ENCODE measurements around the gene FAM13A.
A peak's percentile ranks its signal among the peaks of the same experiment; 100 is the strongest.
"Not testable (repeated sequence)": the region's sequence is repeated elsewhere in the genome, so short reads cannot be mapped to it uniquely, and the experiment has no call there.

FAM13A gene

DNA sequence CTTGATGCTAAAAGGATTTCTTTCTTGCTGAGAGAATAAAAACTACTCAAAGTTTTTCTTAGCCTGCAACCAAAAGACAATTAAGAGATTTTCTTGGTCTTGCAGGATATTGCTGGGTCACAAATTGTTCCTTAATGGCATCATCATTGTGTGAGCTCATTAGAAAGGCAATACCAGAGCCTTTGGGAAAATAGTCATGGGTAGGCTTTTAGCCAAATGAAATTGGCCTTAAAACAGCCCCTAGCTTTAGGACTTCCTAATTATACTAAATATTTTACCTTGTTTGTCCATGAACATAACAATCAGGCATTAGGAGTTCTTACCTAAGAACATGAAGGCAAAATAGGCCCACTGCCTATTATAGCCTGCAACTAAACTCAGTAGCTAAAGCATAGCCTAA is 10.4 kb upstream of the FAM13A start:
- no peaks in the 10 kb centered on the region for H3K9me2 ChIP-seq (replicated peaks; ENCODE audit: insufficient read depth, low read length)
- no peak overlapping the region for H3K9ac ChIP-seq (ENCODE audit: low read length)
- H4K20me1 ChIP-seq (ENCODE audit: insufficient read depth, low read length), result no peaks in the 10 kb centered on the region
- no peak overlapping the region for H3K27ac ChIP-seq (ENCODE audit: low read length)
- H3K27me3 ChIP-seq (replicated peaks; ENCODE audit: insufficient read depth, low read length), result no peaks in the 10 kb centered on the region
- no peak overlapping the region for H3K4me3 ChIP-seq (ENCODE audit: low read length)
- H3K9me3 ChIP-seq (replicated peaks; ENCODE audit: insufficient read depth, low read length), result no peaks in the 10 kb centered on the region
- no peaks in the 10 kb centered on the region for H3K79me2 ChIP-seq (ENCODE audit: low read length)
- no peak overlapping the region for H3K4me2 ChIP-seq (ENCODE audit: low read depth, low read length)
- H3K36me3 ChIP-seq (replicated peaks; ENCODE audit: insufficient read depth, low read length), result no peaks in the 10 kb centered on the region
- H3F3A ChIP-seq (ENCODE audit: insufficient read depth, low read length), result no peaks in the 10 kb centered on the region
- TF ChIP-seq, protein P1, sequence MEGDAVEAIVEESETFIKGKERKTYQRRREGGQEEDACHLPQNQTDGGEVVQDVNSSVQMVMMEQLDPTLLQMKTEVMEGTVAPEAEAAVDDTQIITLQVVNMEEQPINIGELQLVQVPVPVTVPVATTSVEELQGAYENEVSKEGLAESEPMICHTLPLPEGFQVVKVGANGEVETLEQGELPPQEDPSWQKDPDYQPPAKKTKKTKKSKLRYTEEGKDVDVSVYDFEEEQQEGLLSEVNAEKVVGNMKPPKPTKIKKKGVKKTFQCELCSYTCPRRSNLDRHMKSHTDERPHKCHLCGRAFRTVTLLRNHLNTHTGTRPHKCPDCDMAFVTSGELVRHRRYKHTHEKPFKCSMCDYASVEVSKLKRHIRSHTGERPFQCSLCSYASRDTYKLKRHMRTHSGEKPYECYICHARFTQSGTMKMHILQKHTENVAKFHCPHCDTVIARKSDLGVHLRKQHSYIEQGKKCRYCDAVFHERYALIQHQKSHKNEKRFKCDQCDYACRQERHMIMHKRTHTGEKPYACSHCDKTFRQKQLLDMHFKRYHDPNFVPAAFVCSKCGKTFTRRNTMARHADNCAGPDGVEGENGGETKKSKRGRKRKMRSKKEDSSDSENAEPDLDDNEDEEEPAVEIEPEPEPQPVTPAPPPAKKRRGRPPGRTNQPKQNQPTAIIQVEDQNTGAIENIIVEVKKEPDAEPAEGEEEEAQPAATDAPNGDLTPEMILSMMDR (IDR thresholded peaks at IDR 0.05; ENCODE audit: low read length), result no peak
- TF ChIP-seq EZH2 (optimal IDR thresholded peaks at IDR 0.05; ENCODE audit: low read depth, low read length) (no peak), EZH2phosphoT487 (IDR thresholded peaks at IDR 0.05; ENCODE audit: low read length) (no peak)
- H2AFZ ChIP-seq (ENCODE audit: low read length), result no peak overlapping the region
- H3K4me1 ChIP-seq (ENCODE audit: low read length), result no peaks in the 10 kb centered on the region
- DNase-seq, result no peak

DNA sequence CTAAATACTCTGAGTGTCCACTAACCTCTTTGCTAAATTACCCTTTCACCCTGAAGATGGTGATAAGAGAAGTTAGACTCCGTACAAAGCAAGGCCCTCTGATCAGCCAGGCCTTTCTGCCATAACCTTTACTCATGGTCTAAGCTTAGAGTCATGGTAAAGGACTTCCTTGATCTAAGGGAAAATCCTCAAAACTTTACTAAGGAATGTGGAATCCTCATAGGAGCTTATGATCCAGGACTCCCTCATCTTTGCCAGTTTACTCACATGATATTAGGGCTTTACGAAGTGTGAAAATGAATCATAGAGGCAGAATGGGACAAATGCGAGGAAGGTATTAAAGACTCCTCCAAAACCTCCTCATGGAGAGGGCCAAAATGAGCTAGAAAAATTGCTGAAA is 7.9 kb upstream of the FAM13A start:
- Histone ChIP-seq H3K9me2 (replicated peaks; ENCODE audit: insufficient read depth, low read length) (no peaks in the 10 kb centered on the region), H4K20me1 (ENCODE audit: insufficient read depth, low read length) (no peaks in the 10 kb centered on the region), H3K4me3 (ENCODE audit: low read length) (no peak overlapping the region), H3F3A (ENCODE audit: insufficient read depth, low read length) (no peaks in the 10 kb centered on the region), H3K9me3 (replicated peaks; ENCODE audit: insufficient read depth, low read length) (no peaks in the 10 kb centered on the region), H3K4me2 (ENCODE audit: low read depth, low read length) (no peak overlapping the region), H3K27me3 (replicated peaks; ENCODE audit: insufficient read depth, low read length) (no peaks in the 10 kb centered on the region), H2AFZ (ENCODE audit: low read length) (no peak overlapping the region), H3K36me3 (replicated peaks; ENCODE audit: insufficient read depth, low read length) (no peaks in the 10 kb centered on the region), H3K27ac (ENCODE audit: low read length) (no peak overlapping the region), H3K9ac (ENCODE audit: low read length) (no peak overlapping the region), H3K4me1 (ENCODE audit: low read length) (no peaks in the 10 kb centered on the region), H3K79me2 (ENCODE audit: low read length) (no peaks in the 10 kb centered on the region)
- DNase-seq, result no peak
- TF ChIP-seq EZH2 (optimal IDR thresholded peaks at IDR 0.05; ENCODE audit: low read depth, low read length) (no peak), EZH2phosphoT487 (IDR thresholded peaks at IDR 0.05; ENCODE audit: low read length) (no peak)
- TF ChIP-seq, protein P1 (IDR thresholded peaks at IDR 0.05; ENCODE audit: low read length), result no peak

DNA sequence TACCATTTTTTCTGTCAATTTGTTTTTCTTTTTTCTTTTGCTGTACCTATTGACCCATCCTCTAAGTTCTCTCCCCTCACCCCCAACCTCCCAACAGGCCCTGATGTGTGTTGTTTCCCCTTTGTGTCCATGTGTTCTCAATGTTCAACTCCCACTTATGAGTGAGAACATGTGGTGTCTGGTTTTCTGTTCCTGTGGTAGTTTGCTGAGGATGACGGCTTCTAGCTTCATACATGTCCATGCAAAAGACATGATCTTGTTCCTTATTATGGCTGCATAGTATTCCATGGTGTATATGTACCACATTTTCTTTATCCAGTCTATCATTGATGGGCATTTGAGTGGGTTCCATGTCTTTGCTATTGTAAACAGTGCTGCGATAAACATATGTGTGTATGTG is 859 bp upstream of the FAM13A start:
- H3K9me2 ChIP-seq (replicated peaks; ENCODE audit: insufficient read depth, low read length); DNase-seq; H3K9me3 ChIP-seq (replicated peaks; ENCODE audit: insufficient read depth, low read length); H3K4me1 ChIP-seq (ENCODE audit: low read length); H3K4me3 ChIP-seq (ENCODE audit: low read length); H3K9ac ChIP-seq (ENCODE audit: low read length); H3K27ac ChIP-seq (ENCODE audit: low read length); H2AFZ ChIP-seq (ENCODE audit: low read length); H3K4me2 ChIP-seq (ENCODE audit: low read depth, low read length); H3F3A ChIP-seq (ENCODE audit: insufficient read depth, low read length); H3K79me2 ChIP-seq (ENCODE audit: low read length); H3K36me3 ChIP-seq (replicated peaks; ENCODE audit: insufficient read depth, low read length); H4K20me1 ChIP-seq (ENCODE audit: insufficient read depth, low read length); H3K27me3 ChIP-seq (replicated peaks; ENCODE audit: insufficient read depth, low read length): not testable (repeated sequence)

DNA sequence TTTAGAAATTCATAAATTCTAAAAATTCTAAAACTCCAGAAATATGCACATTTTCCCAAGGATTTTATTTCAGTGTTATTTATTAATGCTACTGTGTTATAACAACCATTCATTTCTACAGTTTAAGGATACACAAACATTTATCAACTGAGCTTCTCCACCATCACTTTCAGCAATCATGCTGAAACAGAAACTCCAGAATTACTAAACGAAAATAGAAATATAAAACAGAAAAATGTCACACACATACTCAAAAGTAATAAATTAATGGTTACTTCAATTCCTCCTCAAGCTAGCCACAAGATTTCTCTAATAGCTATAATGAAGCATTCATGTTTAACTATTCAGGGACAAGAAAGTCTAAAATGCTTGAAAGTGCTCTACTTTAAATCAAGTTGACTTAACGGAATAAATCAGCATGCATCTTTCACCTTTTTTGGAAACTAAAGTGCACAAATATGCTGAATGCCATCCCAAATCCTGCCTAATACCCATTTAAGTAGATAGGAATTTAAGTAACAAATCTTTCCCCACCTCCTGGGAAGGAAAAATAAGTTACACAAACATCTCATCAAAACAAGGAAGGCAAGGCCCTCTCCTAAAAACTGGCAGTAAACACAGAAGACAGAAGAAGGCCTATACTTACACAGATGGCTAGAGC is 563 bp downstream of the FAM13A start:
- H3K9ac ChIP-seq (ENCODE audit: low read length), result no peak overlapping the region
- no peaks in the 10 kb centered on the region for H3K9me2 ChIP-seq (replicated peaks; ENCODE audit: insufficient read depth, low read length)
- no peak for TF ChIP-seq EZH2 (optimal IDR thresholded peaks at IDR 0.05; ENCODE audit: low read depth, low read length)
- TF ChIP-seq EZH2phosphoT487 (IDR thresholded peaks at IDR 0.05; ENCODE audit: low read length), result no peak
- TF ChIP-seq, protein P1 (IDR thresholded peaks at IDR 0.05; ENCODE audit: low read length), result no peak
- H3K79me2 ChIP-seq (ENCODE audit: low read length), result no peaks in the 10 kb centered on the region
- H2AFZ ChIP-seq (ENCODE audit: low read length), result 0 out of 2 replicates have a peak overlapping the region, but pooled peaks have one; percentile 29
- H3F3A ChIP-seq (ENCODE audit: insufficient read depth, low read length), result no peaks in the 10 kb centered on the region
- H4K20me1 ChIP-seq (ENCODE audit: insufficient read depth, low read length), result no peaks in the 10 kb centered on the region
- no peaks in the 10 kb centered on the region for H3K4me1 ChIP-seq (ENCODE audit: low read length)
- H3K4me3 ChIP-seq (ENCODE audit: low read length), result peak overlapping the region; percentile 19; the same call in 1 of the 2 replicates
- H3K4me2 ChIP-seq (ENCODE audit: low read depth, low read length), result peak overlapping the region; percentile 15; the same call in 1 of the 2 replicates
- DNase-seq, result no peak
- H3K27me3 ChIP-seq (replicated peaks; ENCODE audit: insufficient read depth, low read length), result no peaks in the 10 kb centered on the region
- no peaks in the 10 kb centered on the region for H3K36me3 ChIP-seq (replicated peaks; ENCODE audit: insufficient read depth, low read length)
- H3K27ac ChIP-seq (ENCODE audit: low read length), result peak overlapping the region; percentile 32; the same call in 1 of the 2 replicates
- no peaks in the 10 kb centered on the region for H3K9me3 ChIP-seq (replicated peaks; ENCODE audit: insufficient read depth, low read length)

Data from MM.1S (cell line).